ENCODE measurements around the gene TMEM186. TPM values are rescaled to one million over a fixed set of nuclear protein-coding genes. Genes with fewer than 3 reads are reported as not detected.

The TMEM186 gene
- total and polyA plus RNA-seq, 2 experiments from 2014 or later, result 10.9 to 20.4 TPM

DNA sequence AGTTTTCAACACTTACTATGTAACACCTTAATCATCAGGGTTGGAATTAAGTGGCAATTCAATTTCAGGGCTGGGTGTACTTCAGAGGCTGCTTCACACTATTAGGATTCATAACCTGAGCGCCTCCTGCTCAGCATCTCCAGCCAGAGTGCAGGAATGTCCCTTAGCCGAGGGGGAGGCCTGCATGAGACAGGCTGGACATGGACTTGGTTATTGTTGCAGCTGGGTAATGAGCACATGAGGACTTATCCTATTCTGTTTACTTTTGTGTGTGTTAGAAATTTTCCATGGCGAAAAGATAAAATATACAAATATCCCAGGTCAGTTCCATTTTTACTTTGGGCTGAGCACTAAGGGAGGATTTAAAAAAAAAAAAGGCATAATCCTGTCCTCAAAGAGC, 10.6 kb upstream of the TMEM186 start:
- WGBS (ENCODE audit: low lambda C conversion rate, missing lambda C conversion rate), result 98% methylated on average over 3 of the region's 3 CpGs
- Histone ChIP-seq H2AFZ (no peak overlapping the region), H3K9me3 (ENCODE audit: low read depth) (no peaks in the 10 kb centered on the region), H3K27me3 (no peaks in the 10 kb centered on the region), H3K36me3 (replicated peaks; ENCODE audit: insufficient read depth, low read depth) (no peaks in the 10 kb centered on the region), H3K79me2 (peaks cover 28% of the 10 kb centered on the region), H3K4me3 (no peak overlapping the region), H3K27ac (no peak overlapping the region), H3K9me2 (replicated peaks; ENCODE audit: insufficient read depth) (no peaks in the 10 kb centered on the region), H3K4me2 (no peak overlapping the region), H3K4me1 (ENCODE audit: insufficient read depth) (no peaks in the 10 kb centered on the region), H4K20me1 (ENCODE audit: insufficient read depth, poor library complexity, severe bottlenecking) (peaks cover 5% of the 10 kb centered on the region)
- TF ChIP-seq EZH2 (IDR thresholded peaks at IDR 0.05; ENCODE audit: borderline replicate concordance), result no peak
- no peak for TF ChIP-seq EZH2phosphoT487 (IDR thresholded peaks at IDR 0.05; ENCODE audit: low read depth, severe bottlenecking, unreplicated experiment)
- TF ChIP-seq, protein P1, sequence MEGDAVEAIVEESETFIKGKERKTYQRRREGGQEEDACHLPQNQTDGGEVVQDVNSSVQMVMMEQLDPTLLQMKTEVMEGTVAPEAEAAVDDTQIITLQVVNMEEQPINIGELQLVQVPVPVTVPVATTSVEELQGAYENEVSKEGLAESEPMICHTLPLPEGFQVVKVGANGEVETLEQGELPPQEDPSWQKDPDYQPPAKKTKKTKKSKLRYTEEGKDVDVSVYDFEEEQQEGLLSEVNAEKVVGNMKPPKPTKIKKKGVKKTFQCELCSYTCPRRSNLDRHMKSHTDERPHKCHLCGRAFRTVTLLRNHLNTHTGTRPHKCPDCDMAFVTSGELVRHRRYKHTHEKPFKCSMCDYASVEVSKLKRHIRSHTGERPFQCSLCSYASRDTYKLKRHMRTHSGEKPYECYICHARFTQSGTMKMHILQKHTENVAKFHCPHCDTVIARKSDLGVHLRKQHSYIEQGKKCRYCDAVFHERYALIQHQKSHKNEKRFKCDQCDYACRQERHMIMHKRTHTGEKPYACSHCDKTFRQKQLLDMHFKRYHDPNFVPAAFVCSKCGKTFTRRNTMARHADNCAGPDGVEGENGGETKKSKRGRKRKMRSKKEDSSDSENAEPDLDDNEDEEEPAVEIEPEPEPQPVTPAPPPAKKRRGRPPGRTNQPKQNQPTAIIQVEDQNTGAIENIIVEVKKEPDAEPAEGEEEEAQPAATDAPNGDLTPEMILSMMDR (IDR thresholded peaks at IDR 0.05; ENCODE audit: poor library complexity), result no peak
- DNase-seq (ENCODE audit: low spot score), result no peak

DNA sequence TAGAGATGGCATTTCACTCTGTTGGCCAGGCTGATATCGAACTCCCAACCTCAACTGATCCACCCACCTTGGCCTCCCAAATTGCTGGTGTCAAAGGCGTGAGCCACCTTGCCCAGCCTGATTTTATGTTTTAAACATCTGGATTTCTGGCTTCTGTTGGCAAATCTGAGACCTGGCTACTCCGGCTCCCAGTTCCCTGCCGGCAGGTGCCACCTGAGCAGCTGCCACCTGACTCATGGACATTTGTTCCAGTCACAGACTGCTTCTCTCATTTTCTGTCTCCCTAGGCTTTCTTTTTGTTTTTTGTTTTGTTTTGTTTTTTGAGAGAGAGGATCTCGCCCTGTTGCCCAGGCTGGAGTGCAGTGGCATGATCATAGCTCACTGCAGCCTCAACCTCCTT, 9.8 kb upstream of the TMEM186 start:
- H3K36me3 ChIP-seq (replicated peaks; ENCODE audit: insufficient read depth, low read depth), result no peaks in the 10 kb centered on the region

DNA sequence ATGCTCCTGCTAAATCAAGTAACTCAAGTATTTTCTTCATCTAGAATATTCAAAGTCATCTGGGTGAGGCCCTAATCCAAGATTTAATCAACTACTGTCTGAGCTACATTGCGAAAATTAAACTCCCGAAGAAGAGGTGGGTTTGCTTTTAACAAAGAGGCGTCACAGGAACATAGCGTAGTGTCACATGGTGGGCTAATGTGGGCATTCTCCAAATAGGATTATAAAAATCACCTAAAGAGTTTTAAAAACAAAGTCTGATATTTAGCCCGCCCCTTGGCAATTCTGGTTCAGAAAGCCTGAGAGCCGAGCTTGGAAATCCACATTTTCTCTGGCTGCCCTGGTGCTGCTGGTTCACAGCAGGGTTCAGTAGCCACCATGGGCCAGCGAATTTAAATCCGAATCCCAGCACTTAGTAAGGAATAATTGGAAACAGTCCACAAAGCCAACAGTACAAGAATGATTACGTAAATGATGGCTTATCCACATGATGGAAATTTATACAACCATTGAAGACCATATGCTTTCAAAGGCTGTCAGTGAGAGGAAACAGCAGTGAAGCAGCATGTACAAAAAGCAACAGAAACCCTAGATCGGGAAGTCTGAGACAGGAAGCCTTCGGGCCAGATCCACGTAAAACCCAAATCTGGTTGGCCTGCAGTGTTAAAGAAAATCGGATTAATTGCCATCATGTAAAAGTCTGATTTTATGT, 9.0 kb upstream of the TMEM186 start:
- peaks cover 44% of the 10 kb centered on the region for H3K79me2 ChIP-seq
- WGBS (ENCODE audit: low lambda C conversion rate, missing lambda C conversion rate), result 93% methylated on average over 13 of the region's 13 CpGs
- H4K20me1 ChIP-seq (ENCODE audit: insufficient read depth, poor library complexity, severe bottlenecking), result peaks cover 8% of the 10 kb centered on the region
- H3K9me2 ChIP-seq (replicated peaks; ENCODE audit: insufficient read depth), result no peaks in the 10 kb centered on the region
- TF ChIP-seq EZH2 (IDR thresholded peaks at IDR 0.05; ENCODE audit: borderline replicate concordance), result no peak
- no peak for TF ChIP-seq EZH2phosphoT487 (IDR thresholded peaks at IDR 0.05; ENCODE audit: low read depth, severe bottlenecking, unreplicated experiment)
- TF ChIP-seq, protein P1 (IDR thresholded peaks at IDR 0.05; ENCODE audit: poor library complexity), result no peak
- H3K4me1 ChIP-seq (ENCODE audit: insufficient read depth), result no peaks in the 10 kb centered on the region
- no peak overlapping the region for H3K27ac ChIP-seq
- DNase-seq (ENCODE audit: low spot score), result no peak
- no peaks in the 10 kb centered on the region for H3K36me3 ChIP-seq (replicated peaks; ENCODE audit: insufficient read depth, low read depth)
- no peaks in the 10 kb centered on the region for H3K27me3 ChIP-seq
- no peak overlapping the region for H3K4me2 ChIP-seq
- no peak overlapping the region for H2AFZ ChIP-seq
- H3K4me3 ChIP-seq, result no peak overlapping the region
- no peaks in the 10 kb centered on the region for H3K9me3 ChIP-seq (ENCODE audit: low read depth)

More for the DNA sequence above, 9.8 kb upstream of the TMEM186 start:
- H3K4me3 ChIP-seq, result no peak overlapping the region
- H3K4me2 ChIP-seq, result no peak overlapping the region
- no peak overlapping the region for H3K27ac ChIP-seq
- no peaks in the 10 kb centered on the region for H3K9me2 ChIP-seq (replicated peaks; ENCODE audit: insufficient read depth)
- no peak overlapping the region for H2AFZ ChIP-seq
- TF ChIP-seq, protein P1 (IDR thresholded peaks at IDR 0.05; ENCODE audit: poor library complexity), result no peak
- no peak for TF ChIP-seq EZH2 (IDR thresholded peaks at IDR 0.05; ENCODE audit: borderline replicate concordance)
- TF ChIP-seq EZH2phosphoT487 (IDR thresholded peaks at IDR 0.05; ENCODE audit: low read depth, severe bottlenecking, unreplicated experiment), result no peak
- H3K27me3 ChIP-seq, result no peaks in the 10 kb centered on the region
- no peaks in the 10 kb centered on the region for H3K9me3 ChIP-seq (ENCODE audit: low read depth)
- 98% methylated on average over 5 of the region's 5 CpGs for WGBS (ENCODE audit: low lambda C conversion rate, missing lambda C conversion rate)
- H3K4me1 ChIP-seq (ENCODE audit: insufficient read depth), result no peaks in the 10 kb centered on the region
- peaks cover 37% of the 10 kb centered on the region for H3K79me2 ChIP-seq
- peaks cover 5% of the 10 kb centered on the region for H4K20me1 ChIP-seq (ENCODE audit: insufficient read depth, poor library complexity, severe bottlenecking)
- DNase-seq (ENCODE audit: low spot score), result no peak

Measured in hepatocyte (in vitro differentiated cells).